ENCODE data around the gene ADAM21. TPM values are rescaled to one million over a fixed set of nuclear protein-coding genes. Genes with fewer than 3 reads are reported as not detected.
"Not testable (repeated sequence)": the region's sequence is repeated elsewhere in the genome, so short reads cannot be mapped to it uniquely, and the experiment has no call there.

The ADAM21 gene
- total RNA-seq, 1 experiment from 2014 or later, result not detected

- CTCF ChIA-PET, result no interaction called here
- POLR2A ChIA-PET, result no interaction called here
- TF ChIP-seq CTCF (IDR thresholded peaks at IDR 0.05; ENCODE audit: insufficient read depth in 1 of 2, low read depth in 1 of 2, low read length in 1 of 2, severe bottlenecking in 1 of 2, unreplicated experiment in 1 of 2), result no peak
- no peaks in the 10 kb centered on the region for H3K36me3 Mint-ChIP-seq (ENCODE audit: insufficient read depth, unreplicated experiment)
- Histone ChIP-seq H3K4me1 (no peaks in the 10 kb centered on the region), H3K36me3 (ENCODE audit: control insufficient read depth, insufficient read depth, low read length) (no peaks in the 10 kb centered on the region), H3K9me3 (no peaks in the 10 kb centered on the region), H3K27me3 (replicated peaks; ENCODE audit: control insufficient read depth, insufficient read depth, low read length) (no peaks in the 10 kb centered on the region), H3K4me3 (ENCODE audit: low read depth, low read length) (no peak overlapping the region)
- no peaks in the 10 kb centered on the region for H3K27me3 Mint-ChIP-seq (ENCODE audit: insufficient read depth, unreplicated experiment)
- BruUV-seq (replicated peaks), result no TSS peak
- H3K4me1 Mint-ChIP-seq (ENCODE audit: low read depth, unreplicated experiment), result no peaks in the 10 kb centered on the region
- H3K9me3 Mint-ChIP-seq (ENCODE audit: unreplicated experiment), result no peaks in the 10 kb centered on the region
- DNase-seq, result no peak
- no peak overlapping the region for H3K27ac Mint-ChIP-seq (ENCODE audit: unreplicated experiment)
- H3K4me3 Mint-ChIP-seq (ENCODE audit: unreplicated experiment), result no peak overlapping the region
- intact Hi-C loops (cut with micrococcal nuclease; ENCODE audit: unreplicated experiment), result no loop called here
Observed at GRCh38 chr14:70473825-70474224, 21.9 kb downstream of the ADAM21 start.

- CTCF ChIA-PET; H3K27me3 Mint-ChIP-seq (ENCODE audit: insufficient read depth, unreplicated experiment); intact Hi-C loops (cut with micrococcal nuclease; ENCODE audit: unreplicated experiment); DNase-seq; H3K9me3 Mint-ChIP-seq (ENCODE audit: unreplicated experiment); H3K4me1 Mint-ChIP-seq (ENCODE audit: low read depth, unreplicated experiment); H3K27ac Mint-ChIP-seq (ENCODE audit: unreplicated experiment); BruUV-seq (replicated peaks); H3K4me3 ChIP-seq (ENCODE audit: low read depth, low read length); H3K27me3 ChIP-seq (replicated peaks; ENCODE audit: control insufficient read depth, insufficient read depth, low read length); H3K4me1 ChIP-seq; H3K4me3 Mint-ChIP-seq (ENCODE audit: unreplicated experiment); H3K36me3 ChIP-seq (ENCODE audit: control insufficient read depth, insufficient read depth, low read length); H3K9me3 ChIP-seq; H3K36me3 Mint-ChIP-seq (ENCODE audit: insufficient read depth, unreplicated experiment); POLR2A ChIA-PET: not testable (repeated sequence)
Observed at GRCh38 chr14:70475459-70475858, 23.5 kb downstream of the ADAM21 start.

GRCh38 chr14:70477356-70478105, 25.6 kb downstream of the ADAM21 start:
- H3K9me3 Mint-ChIP-seq (ENCODE audit: unreplicated experiment); intact Hi-C loops (cut with micrococcal nuclease; ENCODE audit: unreplicated experiment); BruUV-seq (replicated peaks); H3K9me3 ChIP-seq; H3K4me1 ChIP-seq; CTCF ChIA-PET; H3K4me1 Mint-ChIP-seq (ENCODE audit: low read depth, unreplicated experiment); H3K27me3 Mint-ChIP-seq (ENCODE audit: insufficient read depth, unreplicated experiment); H3K36me3 Mint-ChIP-seq (ENCODE audit: insufficient read depth, unreplicated experiment); H3K27ac Mint-ChIP-seq (ENCODE audit: unreplicated experiment); POLR2A ChIA-PET; H3K27me3 ChIP-seq (replicated peaks; ENCODE audit: control insufficient read depth, insufficient read depth, low read length); H3K4me3 ChIP-seq (ENCODE audit: low read depth, low read length); H3K4me3 Mint-ChIP-seq (ENCODE audit: unreplicated experiment); DNase-seq; H3K36me3 ChIP-seq (ENCODE audit: control insufficient read depth, insufficient read depth, low read length): not testable (repeated sequence)

- Mint-ChIP-seq H3K36me3 (ENCODE audit: insufficient read depth, unreplicated experiment) (no peaks in the 10 kb centered on the region), H3K27ac (ENCODE audit: unreplicated experiment) (no peak overlapping the region), H3K9me3 (ENCODE audit: unreplicated experiment) (peaks cover 13% of the 10 kb centered on the region), H3K27me3 (ENCODE audit: insufficient read depth, unreplicated experiment) (no peaks in the 10 kb centered on the region), H3K4me3 (ENCODE audit: unreplicated experiment) (no peak overlapping the region), H3K4me1 (ENCODE audit: low read depth, unreplicated experiment) (no peaks in the 10 kb centered on the region)
- peaks cover 14% of the 10 kb centered on the region for H3K9me3 ChIP-seq
- no peak for DNase-seq
- no TSS peak for BruUV-seq (replicated peaks)
- no peaks in the 10 kb centered on the region for H3K4me1 ChIP-seq
- no peaks in the 10 kb centered on the region for H3K36me3 ChIP-seq (ENCODE audit: control insufficient read depth, insufficient read depth, low read length)
- intact Hi-C loops (cut with micrococcal nuclease; ENCODE audit: unreplicated experiment), result no loop called here
- ChIA-PET CTCF (no interaction called here), POLR2A (no interaction called here)
- H3K27me3 ChIP-seq (replicated peaks; ENCODE audit: control insufficient read depth, insufficient read depth, low read length), result no peaks in the 10 kb centered on the region
- no peak overlapping the region for H3K4me3 ChIP-seq (ENCODE audit: low read depth, low read length)
- no peak for TF ChIP-seq CTCF (IDR thresholded peaks at IDR 0.05; ENCODE audit: insufficient read depth in 1 of 2, low read depth in 1 of 2, low read length in 1 of 2, severe bottlenecking in 1 of 2, unreplicated experiment in 1 of 2)
Observed at GRCh38 chr14:70489579-70490200, 37.7 kb downstream of the ADAM21 start.
